Measurements from ENCODE around the gene PBRM1. TPM values are rescaled to one million over a fixed set of nuclear protein-coding genes. Genes with fewer than 3 reads are reported as not detected.

PBRM1 gene
- polyA plus RNA-seq, 1 donor (not counting 4 experiments of a cell fraction or from before 2014, with no cell fraction given), result 26.0 TPM

DNA sequence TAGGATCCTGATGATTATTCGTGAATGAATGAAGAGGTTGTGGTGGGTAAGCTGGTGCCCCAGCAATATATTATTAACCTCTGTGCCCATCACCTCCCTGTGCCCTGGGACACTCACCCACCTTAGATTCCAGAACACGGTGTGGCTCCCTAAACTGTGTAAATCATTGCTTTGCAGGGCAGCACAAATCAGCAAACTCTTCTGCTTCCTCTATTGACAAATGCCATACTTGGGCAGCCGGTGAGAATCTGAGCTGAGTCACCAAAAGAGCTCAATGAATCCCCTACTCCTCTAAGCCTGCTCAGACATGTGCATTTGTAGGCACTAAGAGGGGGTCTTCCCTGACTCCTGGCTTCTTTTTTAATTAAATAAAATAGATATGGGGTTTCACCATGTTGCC, 133.6 kb downstream of the PBRM1 start:
- H2AFZ ChIP-seq (ENCODE audit: control insufficient read depth, low read length), result no peak overlapping the region
- H3K4me2 ChIP-seq (ENCODE audit: control insufficient read depth, extremely low read depth, insufficient read depth, low read depth, low read length), result no peak overlapping the region
- no peaks in the 10 kb centered on the region for H3K27me3 ChIP-seq (ENCODE audit: control insufficient read depth, extremely low read depth, insufficient read depth, low read length)
- H3K27ac ChIP-seq (ENCODE audit: control insufficient read depth, insufficient read depth, low read length), result no peak overlapping the region
- no peaks in the 10 kb centered on the region for H3K9me3 ChIP-seq (ENCODE audit: control insufficient read depth, low read depth, low read length)
- FAIRE-seq (no peak), DNase-seq (ENCODE audit: low read depth, low spot score) (no peak)
- dilution Hi-C loops (cut with MboI; ENCODE audit: extremely low pct_ligation_motif_present, low sequenced_read_pairs), result no loop called here
- H3K79me2 ChIP-seq (ENCODE audit: control insufficient read depth, insufficient read depth, low read length), result no peaks in the 10 kb centered on the region
- H4K20me1 ChIP-seq (ENCODE audit: control insufficient read depth, extremely low read depth, insufficient read depth, low read length), result no peaks in the 10 kb centered on the region
- H3K4me3 ChIP-seq (ENCODE audit: control insufficient read depth in 2 of 3, extremely low read depth in 1 of 3, insufficient read depth in 2 of 3, low read depth in 1 of 3, low read length in 3 of 3), result no peak overlapping the region
- H3K9me1 ChIP-seq (ENCODE audit: control insufficient read depth, extremely low read depth, insufficient read depth, low read length), result no peaks in the 10 kb centered on the region
- no peak overlapping the region for H3K9ac ChIP-seq (ENCODE audit: control insufficient read depth, extremely low read depth, insufficient read depth, low read length)
- no peaks in the 10 kb centered on the region for H3K4me1 ChIP-seq (ENCODE audit: control insufficient read depth, extremely low read depth, insufficient read depth, low read length)
- TF ChIP-seq EZH2 (IDR thresholded peaks at IDR 0.05; ENCODE audit: low read length) (no peak), CTCF (optimal IDR thresholded peaks at IDR 0.05 in 1 of 3, IDR thresholded peaks at IDR 0.05 in 1 of 3, conservative IDR thresholded peaks at IDR 0.05 in 1 of 3; ENCODE audit: extremely low read depth in 1 of 3, insufficient read depth in 2 of 3, low read length in 3 of 3) (no peak)
- H3K36me3 ChIP-seq (ENCODE audit: control insufficient read depth in 2 of 2, extremely low read depth in 1 of 2, insufficient read depth in 2 of 2, low read length in 2 of 2), result peaks cover 10 to 26% of the 10 kb centered on the region in 2 experiments

DNA sequence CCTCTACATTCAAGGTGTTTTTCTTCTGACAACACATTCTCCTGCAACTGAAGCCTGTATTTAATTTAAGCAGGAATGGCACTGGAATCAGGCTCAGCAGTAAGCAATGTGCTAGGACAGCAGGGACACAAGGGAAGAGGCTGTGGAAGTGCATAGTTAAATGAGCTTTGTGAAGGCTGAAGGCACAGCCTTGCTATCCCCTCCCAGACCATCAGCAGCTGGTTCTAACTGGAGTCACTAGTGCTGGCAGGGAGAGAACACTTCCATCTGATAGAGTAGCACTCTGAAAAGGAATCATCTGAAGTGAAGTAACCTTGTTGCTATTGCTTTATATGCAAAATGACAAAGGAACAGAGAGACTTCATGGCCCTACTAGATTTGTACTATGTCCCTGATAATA, 134.6 kb downstream of the PBRM1 start:
- no peak overlapping the region for H3K4me3 ChIP-seq (ENCODE audit: control insufficient read depth in 2 of 3, extremely low read depth in 1 of 3, insufficient read depth in 2 of 3, low read depth in 1 of 3, low read length in 3 of 3)
- DNase-seq (ENCODE audit: low read depth, low spot score) (no peak), FAIRE-seq (no peak)
- no peaks in the 10 kb centered on the region for H3K79me2 ChIP-seq (ENCODE audit: control insufficient read depth, insufficient read depth, low read length)
- H3K9me1 ChIP-seq (ENCODE audit: control insufficient read depth, extremely low read depth, insufficient read depth, low read length), result no peaks in the 10 kb centered on the region
- TF ChIP-seq CTCF (optimal IDR thresholded peaks at IDR 0.05 in 1 of 3, IDR thresholded peaks at IDR 0.05 in 1 of 3, conservative IDR thresholded peaks at IDR 0.05 in 1 of 3; ENCODE audit: extremely low read depth in 1 of 3, insufficient read depth in 2 of 3, low read length in 3 of 3), result no peak
- TF ChIP-seq EZH2 (IDR thresholded peaks at IDR 0.05; ENCODE audit: low read length), result no peak
- no peaks in the 10 kb centered on the region for H3K4me1 ChIP-seq (ENCODE audit: control insufficient read depth, extremely low read depth, insufficient read depth, low read length)
- no peaks in the 10 kb centered on the region for H4K20me1 ChIP-seq (ENCODE audit: control insufficient read depth, extremely low read depth, insufficient read depth, low read length)
- dilution Hi-C loops (cut with MboI; ENCODE audit: extremely low pct_ligation_motif_present, low sequenced_read_pairs), result no loop called here
- no peak overlapping the region for H3K4me2 ChIP-seq (ENCODE audit: control insufficient read depth, extremely low read depth, insufficient read depth, low read depth, low read length)
- no peak overlapping the region for H3K9ac ChIP-seq (ENCODE audit: control insufficient read depth, extremely low read depth, insufficient read depth, low read length)
- no peak overlapping the region for H2AFZ ChIP-seq (ENCODE audit: control insufficient read depth, low read length)
- no peaks in the 10 kb centered on the region for H3K9me3 ChIP-seq (ENCODE audit: control insufficient read depth, low read depth, low read length)
- no peak overlapping the region for H3K27ac ChIP-seq (ENCODE audit: control insufficient read depth, insufficient read depth, low read length)
- H3K36me3 ChIP-seq (ENCODE audit: control insufficient read depth in 2 of 2, extremely low read depth in 1 of 2, insufficient read depth in 2 of 2, low read length in 2 of 2), result peaks cover 10 to 29% of the 10 kb centered on the region in 2 experiments
- H3K27me3 ChIP-seq (ENCODE audit: control insufficient read depth, extremely low read depth, insufficient read depth, low read length), result no peaks in the 10 kb centered on the region

All from keratinocyte (primary cell).